ENCODE measurements around the gene MKLN1. TPM values are rescaled to one million over a fixed set of nuclear protein-coding genes. Genes with fewer than 3 reads are reported as not detected.

MKLN1 gene
- total RNA-seq, 1 experiment from 2014 or later, result 61.1 TPM

- no peaks in the 10 kb centered on the region for H3K9me2 ChIP-seq (ENCODE audit: insufficient read depth)
- CTCF ChIA-PET, result no interaction called here
- BruUV-seq (replicated peaks), result no TSS peak
Observed at GRCh38 chr7:131289051-131289450, 38.6 kb upstream of the MKLN1 start.

GRCh38 chr7:131292141-131292905 lies 35.4 kb upstream of the MKLN1 start:
- Histone ChIP-seq H3K36me3 (ENCODE audit: low read depth) (no peaks in the 10 kb centered on the region), H3K4me2 (no peak overlapping the region), H4K20me1 (ENCODE audit: insufficient read depth) (no peaks in the 10 kb centered on the region), H3K9me2 (ENCODE audit: insufficient read depth) (no peaks in the 10 kb centered on the region), H3K4me3 (no peak overlapping the region), H3K9me3 (ENCODE audit: insufficient read depth, low read depth) (no peaks in the 10 kb centered on the region), H3F3A (ENCODE audit: insufficient read depth, low read depth) (peaks cover under 1% of the 10 kb centered on the region; the same call in 1 of the 2 replicates), H3K4me1 (replicated peaks; ENCODE audit: insufficient read depth) (no peaks in the 10 kb centered on the region), H2AFZ (no peak overlapping the region), H3K79me2 (ENCODE audit: low read depth) (no peaks in the 10 kb centered on the region), H3K27me3 (ENCODE audit: insufficient read depth, low read depth) (no peaks in the 10 kb centered on the region), H3K27ac (no peak overlapping the region)
- CTCF ChIA-PET, result no interaction called here
- POLR2A ChIA-PET (ENCODE audit: unreplicated experiment), result no interaction called here
- no peak for TF ChIP-seq EZH2 (IDR thresholded peaks at IDR 0.05; ENCODE audit: low read depth)
- TF ChIP-seq, protein P1, sequence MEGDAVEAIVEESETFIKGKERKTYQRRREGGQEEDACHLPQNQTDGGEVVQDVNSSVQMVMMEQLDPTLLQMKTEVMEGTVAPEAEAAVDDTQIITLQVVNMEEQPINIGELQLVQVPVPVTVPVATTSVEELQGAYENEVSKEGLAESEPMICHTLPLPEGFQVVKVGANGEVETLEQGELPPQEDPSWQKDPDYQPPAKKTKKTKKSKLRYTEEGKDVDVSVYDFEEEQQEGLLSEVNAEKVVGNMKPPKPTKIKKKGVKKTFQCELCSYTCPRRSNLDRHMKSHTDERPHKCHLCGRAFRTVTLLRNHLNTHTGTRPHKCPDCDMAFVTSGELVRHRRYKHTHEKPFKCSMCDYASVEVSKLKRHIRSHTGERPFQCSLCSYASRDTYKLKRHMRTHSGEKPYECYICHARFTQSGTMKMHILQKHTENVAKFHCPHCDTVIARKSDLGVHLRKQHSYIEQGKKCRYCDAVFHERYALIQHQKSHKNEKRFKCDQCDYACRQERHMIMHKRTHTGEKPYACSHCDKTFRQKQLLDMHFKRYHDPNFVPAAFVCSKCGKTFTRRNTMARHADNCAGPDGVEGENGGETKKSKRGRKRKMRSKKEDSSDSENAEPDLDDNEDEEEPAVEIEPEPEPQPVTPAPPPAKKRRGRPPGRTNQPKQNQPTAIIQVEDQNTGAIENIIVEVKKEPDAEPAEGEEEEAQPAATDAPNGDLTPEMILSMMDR (conservative IDR thresholded peaks at IDR 0.05), result no peak
- BruUV-seq (replicated peaks), result no TSS peak
- DNase-seq, result no peak
- intact Hi-C loops (cut with micrococcal nuclease; ENCODE audit: unreplicated experiment), result no loop called here

More at GRCh38 chr7:131289051-131289450, 38.6 kb upstream of the MKLN1 start:
- no peaks in the 10 kb centered on the region for H3K36me3 ChIP-seq (ENCODE audit: low read depth)
- no peak overlapping the region for H2AFZ ChIP-seq
- H3K9me3 ChIP-seq (ENCODE audit: insufficient read depth, low read depth), result no peaks in the 10 kb centered on the region
- DNase-seq, result no peak
- H3F3A ChIP-seq (ENCODE audit: insufficient read depth, low read depth), result no peaks in the 10 kb centered on the region
- H3K4me3 ChIP-seq, result no peak overlapping the region
- H3K4me2 ChIP-seq, result no peak overlapping the region
- intact Hi-C loops (cut with micrococcal nuclease; ENCODE audit: unreplicated experiment), result no loop called here
- no peak overlapping the region for H3K27ac ChIP-seq
- no peaks in the 10 kb centered on the region for H4K20me1 ChIP-seq (ENCODE audit: insufficient read depth)
- no peaks in the 10 kb centered on the region for H3K4me1 ChIP-seq (replicated peaks; ENCODE audit: insufficient read depth)
- H3K27me3 ChIP-seq (ENCODE audit: insufficient read depth, low read depth), result no peaks in the 10 kb centered on the region
- H3K79me2 ChIP-seq (ENCODE audit: low read depth), result no peaks in the 10 kb centered on the region
- TF ChIP-seq, protein P1 (conservative IDR thresholded peaks at IDR 0.05), result no peak
- TF ChIP-seq EZH2 (IDR thresholded peaks at IDR 0.05; ENCODE audit: low read depth), result no peak
- POLR2A ChIA-PET (ENCODE audit: unreplicated experiment), result no interaction called here

DNA sequence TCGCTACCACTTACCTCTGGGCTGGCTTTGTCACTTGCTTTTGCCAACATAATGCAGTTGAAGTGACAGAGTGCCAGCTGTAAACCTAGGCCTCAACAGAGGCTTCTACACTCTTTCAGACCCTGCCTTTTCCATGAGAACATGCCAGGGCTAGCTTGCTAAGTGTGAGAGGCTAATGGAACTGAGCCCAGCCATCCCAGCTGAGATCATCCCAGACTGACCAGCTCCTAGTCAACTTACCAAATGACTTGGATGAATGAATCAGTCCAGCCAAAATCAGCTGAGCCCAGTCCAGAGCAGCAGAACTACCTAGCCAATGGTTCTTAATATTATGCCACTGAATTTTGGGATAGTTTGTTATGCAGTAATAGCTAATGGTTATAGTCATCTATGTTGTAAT lies 34.7 kb upstream of the MKLN1 start:
- CTCF ChIA-PET, result no interaction called here
- H3K9me2 ChIP-seq (ENCODE audit: insufficient read depth), result no peaks in the 10 kb centered on the region
- no peak overlapping the region for H3K4me2 ChIP-seq
- no peak overlapping the region for H3K27ac ChIP-seq
- H3K9me3 ChIP-seq (ENCODE audit: insufficient read depth, low read depth), result no peaks in the 10 kb centered on the region
- no TSS peak for BruUV-seq (replicated peaks)
- peaks cover 7% of the 10 kb centered on the region; the same call in 1 of the 2 replicates for H3F3A ChIP-seq (ENCODE audit: insufficient read depth, low read depth)
- intact Hi-C loops (cut with micrococcal nuclease; ENCODE audit: unreplicated experiment), result no loop called here
- TF ChIP-seq, protein P1 (conservative IDR thresholded peaks at IDR 0.05), result no peak
- TF ChIP-seq EZH2 (IDR thresholded peaks at IDR 0.05; ENCODE audit: low read depth), result no peak
- no peaks in the 10 kb centered on the region for H3K27me3 ChIP-seq (ENCODE audit: insufficient read depth, low read depth)
- H2AFZ ChIP-seq, result no peak overlapping the region
- no peaks in the 10 kb centered on the region for H4K20me1 ChIP-seq (ENCODE audit: insufficient read depth)
- no peak for DNase-seq
- POLR2A ChIA-PET (ENCODE audit: unreplicated experiment), result interaction anchor here (0.7 kb wide), 1 partner anchor 85 kb away, joined by 3 read pairs; no protein-coding TSS in a partner anchor
- no peaks in the 10 kb centered on the region for H3K36me3 ChIP-seq (ENCODE audit: low read depth)
- H3K4me1 ChIP-seq (replicated peaks; ENCODE audit: insufficient read depth), result peaks cover 6% of the 10 kb centered on the region; the same call in 1 of the 2 replicates
- no peak overlapping the region for H3K4me3 ChIP-seq
- no peaks in the 10 kb centered on the region for H3K79me2 ChIP-seq (ENCODE audit: low read depth)
